Measurements from ENCODE around the gene NPVF. TPM values are rescaled to one million over a fixed set of nuclear protein-coding genes. Genes with fewer than 3 reads are reported as not detected.

NPVF gene
- total RNA-seq, 4 donors from 2014 or later: not detected

- DNase-seq: no peak
- no peaks in the 10 kb centered on the region for H3K36me3 ChIP-seq
- no peaks in the 10 kb centered on the region for H3K9me3 ChIP-seq
- TF ChIP-seq CTCF (IDR thresholded peaks at IDR 0.05) (no peak), POLR2A (IDR thresholded peaks at IDR 0.05) (no peak)
- intact Hi-C loops (cut with DNase I): no loop called here
- no peaks in the 10 kb centered on the region for H3K27me3 ChIP-seq
- WGBS, 2 donors: 64 to 69% methylated on average over 5 of the region's 5 CpGs
- H3K4me1 ChIP-seq: no peaks in the 10 kb centered on the region
- H3K27ac ChIP-seq: no peak overlapping the region
- no peak overlapping the region for H3K4me3 ChIP-seq (replicated peaks in 1 of 3)
Measured at GRCh38 chr7:25260862-25261494, 32.7 kb upstream of the NPVF start.

GRCh38 chr7:25259487-25260243 lies 31.4 kb upstream of the NPVF start:
- WGBS, 2 donors: 31% methylated on average over 13 of the region's 13 CpGs
- Histone ChIP-seq H3K4me3 (replicated peaks in 1 of 3) (no peak overlapping the region), H3K4me1 (no peaks in the 10 kb centered on the region), H3K27me3 (no peaks in the 10 kb centered on the region), H3K9me3 (no peaks in the 10 kb centered on the region), H3K27ac (no peak overlapping the region), H3K36me3 (no peaks in the 10 kb centered on the region)
- intact Hi-C loops (cut with DNase I): loop anchor here (2.0 to 5.0 kb wide), 3 partner anchors 129 to 593 kb away; no protein-coding TSS in a partner anchor
- TF ChIP-seq CTCF (IDR thresholded peaks at IDR 0.05) (peak; percentile 42 to 97 (median 84)), POLR2A (IDR thresholded peaks at IDR 0.05) (no peak)
- peak; percentile 69 to 76 for DNase-seq

DNA sequence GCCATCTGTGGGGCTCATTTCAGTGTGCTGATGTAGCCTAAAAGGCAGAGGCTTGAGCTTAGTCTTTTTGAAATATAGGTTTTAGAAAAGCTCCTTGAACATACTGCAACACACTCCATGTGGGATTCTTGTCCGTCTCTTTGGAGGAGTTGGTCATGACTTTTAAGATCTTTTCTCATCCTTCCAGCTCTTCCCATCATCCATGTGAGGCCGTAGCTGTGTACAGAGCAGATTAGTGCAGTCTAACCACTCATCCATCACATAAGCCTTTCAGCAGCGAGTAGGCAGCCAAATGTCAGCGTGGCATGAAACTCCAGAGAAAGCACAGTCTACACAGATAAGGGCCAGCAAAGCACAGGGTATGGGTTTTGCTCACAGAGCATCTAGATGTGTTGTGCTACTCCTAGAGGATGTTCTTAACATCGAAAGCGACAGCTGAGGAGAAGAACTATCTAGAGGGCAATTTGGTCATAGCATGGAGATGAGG lies 28.1 kb upstream of the NPVF start:
- TF ChIP-seq POLR2A (IDR thresholded peaks at IDR 0.05) (no peak), CTCF (IDR thresholded peaks at IDR 0.05) (no peak)
- Histone ChIP-seq H3K36me3 (no peaks in the 10 kb centered on the region), H3K27ac (no peak overlapping the region), H3K9me3 (no peaks in the 10 kb centered on the region), H3K4me1 (no peaks in the 10 kb centered on the region), H3K27me3 (no peaks in the 10 kb centered on the region), H3K4me3 (replicated peaks in 1 of 3) (no peak overlapping the region)
- peak; percentile 23 to 42 for DNase-seq
- intact Hi-C loops (cut with DNase I): loop anchor here (5.0 kb wide), 2 partner anchors 311 to 596 kb away; no protein-coding TSS in a partner anchor
- 58 to 59% methylated on average over 6 of the region's 6 CpGs for WGBS, 2 donors

DNA sequence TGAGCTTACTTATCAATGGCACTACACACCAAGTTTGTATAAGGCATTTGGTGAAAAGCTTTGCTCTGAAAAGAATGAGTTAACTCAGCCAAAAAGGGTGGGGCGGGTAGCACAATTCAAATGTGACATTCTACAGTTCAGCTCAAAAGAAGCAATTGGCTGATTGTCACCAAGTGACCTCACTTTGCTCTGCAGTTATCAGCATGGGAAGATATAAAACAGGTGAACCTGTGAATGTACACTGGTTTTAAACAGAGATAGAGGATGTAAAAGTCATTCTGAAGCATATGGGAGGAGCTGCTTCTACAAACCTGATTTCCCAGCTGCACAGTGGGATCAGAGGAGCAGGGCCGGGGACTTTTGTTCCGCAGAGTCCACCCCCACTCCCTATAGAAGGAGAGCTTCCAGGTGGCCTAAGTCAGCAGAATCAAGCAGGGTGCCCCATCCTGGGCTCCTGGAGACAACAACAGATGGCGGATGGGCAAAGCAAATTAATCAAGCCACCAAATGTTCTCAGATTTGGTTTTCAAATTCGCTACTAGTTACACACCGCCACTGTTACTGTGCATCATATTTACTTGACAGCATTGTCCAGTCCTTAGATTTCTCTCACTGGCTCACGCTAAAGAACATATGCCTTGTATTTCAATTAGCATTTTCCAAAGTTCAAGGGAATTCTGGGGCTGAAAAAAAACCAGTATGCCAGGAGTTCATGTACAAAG lies 27.5 kb upstream of the NPVF start:
- H3K9me3 ChIP-seq: no peaks in the 10 kb centered on the region
- no peak overlapping the region for H3K4me3 ChIP-seq (replicated peaks in 1 of 3)
- no peak overlapping the region for H3K27ac ChIP-seq
- H3K4me1 ChIP-seq: no peaks in the 10 kb centered on the region
- H3K36me3 ChIP-seq: no peaks in the 10 kb centered on the region
- 83 to 86% methylated on average over 7 of the region's 7 CpGs for WGBS, 2 donors
- H3K27me3 ChIP-seq: no peaks in the 10 kb centered on the region
- intact Hi-C loops (cut with DNase I): loop anchor here (5.0 kb wide), 2 partner anchors 312 to 597 kb away; no protein-coding TSS in a partner anchor
- DNase-seq: no peak
- TF ChIP-seq CTCF (IDR thresholded peaks at IDR 0.05) (no peak), POLR2A (IDR thresholded peaks at IDR 0.05) (no peak)
